ENCODE results near the gene CMTM4. TPM values are rescaled to one million over a fixed set of nuclear protein-coding genes. Genes with fewer than 3 reads are reported as not detected.

CMTM4 gene
- total RNA-seq, 1 donor from 2014 or later = 11.3 TPM

GRCh38 chr16:66653581-66654350 lies 42.8 kb downstream of the CMTM4 start:
- Histone ChIP-seq H3K4me3 (no peak overlapping the region), H3K4me1 (peaks cover 16% of the 10 kb centered on the region), H3K36me3 (no peaks in the 10 kb centered on the region), H3K27ac (replicated peaks) (no peak overlapping the region), H3K9me3 (replicated peaks) (no peaks in the 10 kb centered on the region), H3K27me3 (ENCODE audit: low read depth) (no peaks in the 10 kb centered on the region)
- no peak for TF ChIP-seq CTCF (IDR thresholded peaks at IDR 0.05; ENCODE audit: borderline replicate concordance)
- intact Hi-C loops (cut with micrococcal nuclease) = no loop called here
- no peak for DNase-seq

- Histone ChIP-seq H3K36me3 (no peaks in the 10 kb centered on the region), H3K4me1 (peaks cover 16% of the 10 kb centered on the region), H3K27ac (replicated peaks) (no peak overlapping the region), H3K9me3 (replicated peaks) (no peaks in the 10 kb centered on the region), H3K4me3 (no peak overlapping the region), H3K27me3 (ENCODE audit: low read depth) (no peaks in the 10 kb centered on the region)
- DNase-seq = no peak
- intact Hi-C loops (cut with micrococcal nuclease) = no loop called here
- TF ChIP-seq CTCF (IDR thresholded peaks at IDR 0.05; ENCODE audit: borderline replicate concordance) = no peak
These were observed 43.7 kb downstream of the CMTM4 start for GRCh38 chr16:66652661-66653360.

- peaks cover 16% of the 10 kb centered on the region for H3K4me1 ChIP-seq
- intact Hi-C loops (cut with micrococcal nuclease) = no loop called here
- H3K36me3 ChIP-seq = no peaks in the 10 kb centered on the region
- no peak overlapping the region for H3K27ac ChIP-seq (replicated peaks)
- no peak overlapping the region for H3K4me3 ChIP-seq
- no peak for DNase-seq
- no peak for TF ChIP-seq CTCF (IDR thresholded peaks at IDR 0.05; ENCODE audit: borderline replicate concordance)
- H3K9me3 ChIP-seq (replicated peaks) = no peaks in the 10 kb centered on the region
- no peaks in the 10 kb centered on the region for H3K27me3 ChIP-seq (ENCODE audit: low read depth)
These were observed 44.6 kb downstream of the CMTM4 start for GRCh38 chr16:66651965-66652364.

GRCh38 chr16:66651474-66651765 lies 45.1 kb downstream of the CMTM4 start:
- intact Hi-C loops (cut with micrococcal nuclease) = no loop called here
- H3K36me3 ChIP-seq = no peaks in the 10 kb centered on the region
- H3K27me3 ChIP-seq (ENCODE audit: low read depth) = no peaks in the 10 kb centered on the region
- no peak for TF ChIP-seq CTCF (IDR thresholded peaks at IDR 0.05; ENCODE audit: borderline replicate concordance)
- peaks cover 16% of the 10 kb centered on the region for H3K4me1 ChIP-seq
- peak overlapping the region; percentile 26 for H3K4me3 ChIP-seq
- no peaks in the 10 kb centered on the region for H3K9me3 ChIP-seq (replicated peaks)
- no peak overlapping the region for H3K27ac ChIP-seq (replicated peaks)
- DNase-seq = no peak

DNA sequence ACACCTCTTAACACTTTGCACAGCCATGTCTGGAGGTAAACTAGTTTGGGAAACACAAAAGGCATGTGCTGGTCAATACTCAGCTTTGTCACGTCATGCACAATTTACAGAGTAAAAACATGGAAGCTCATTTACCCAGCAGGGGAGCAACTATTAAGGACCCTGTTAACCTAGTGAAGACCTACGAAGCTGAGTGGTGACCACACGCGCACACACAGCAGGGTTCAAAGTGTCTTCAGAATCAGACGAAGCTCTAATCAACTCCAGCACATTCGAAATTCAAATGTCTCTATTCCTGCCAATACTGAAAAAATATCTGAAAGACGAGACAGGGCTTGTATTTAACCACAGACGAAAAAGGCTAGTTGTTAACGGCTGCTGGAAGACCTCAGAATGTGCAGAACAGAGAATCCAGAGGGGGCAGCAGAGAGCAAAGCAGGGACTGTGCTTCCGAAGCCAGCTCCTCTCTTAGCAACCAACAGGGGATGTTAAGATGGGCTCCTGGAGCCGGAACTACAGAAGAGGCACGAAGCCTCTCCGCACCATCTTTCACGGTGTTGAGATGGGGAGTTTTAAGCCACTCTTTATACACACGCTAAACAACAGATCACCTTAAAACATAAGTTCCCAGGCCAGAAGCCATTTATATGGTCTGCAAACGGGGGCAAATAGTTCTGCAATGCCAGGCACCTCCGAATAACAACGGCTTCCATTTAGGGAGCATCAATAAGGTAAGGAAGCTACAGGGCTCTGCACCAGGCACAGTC lies 45.7 kb downstream of the CMTM4 start:
- TF ChIP-seq CTCF (IDR thresholded peaks at IDR 0.05; ENCODE audit: borderline replicate concordance) = peak; percentile 96
- Histone ChIP-seq H3K4me3 (peak overlapping the region; percentile 26), H3K9me3 (replicated peaks) (no peaks in the 10 kb centered on the region), H3K4me1 (peaks cover 16% of the 10 kb centered on the region), H3K27ac (replicated peaks) (no peak overlapping the region), H3K36me3 (no peaks in the 10 kb centered on the region), H3K27me3 (ENCODE audit: low read depth) (no peaks in the 10 kb centered on the region)
- DNase-seq = peak; percentile 60
- intact Hi-C loops (cut with micrococcal nuclease) = no loop called here

All from left ventricle myocardium inferior (tissue), 1 donor.